ENCODE data around the gene ANKRD12. TPM values are rescaled to one million over a fixed set of nuclear protein-coding genes. Genes with fewer than 3 reads are reported as not detected.

The ANKRD12 gene
- total RNA-seq, 4 donors from 2014 or later: 49.8 to 68.4 (median 54.1) TPM

GRCh38 chr18:9109523-9109922 lies 27.1 kb upstream of the ANKRD12 start:
- H3K4me3 ChIP-seq (ENCODE audit: low read depth, poor library complexity, severe bottlenecking): no peak overlapping the region
- WGBS, 2 donors: 31 to 34% methylated on average over 4 of the region's 4 CpGs
- intact Hi-C loops (cut with DNase I; ENCODE audit: low total_unique reads): no loop called here

GRCh38 chr18:9113468-9114149 lies 23.0 kb upstream of the ANKRD12 start:
- intact Hi-C loops (cut with DNase I; ENCODE audit: low total_unique reads): no loop called here
- TF ChIP-seq POLR2A (IDR thresholded peaks at IDR 0.05) (no peak), CTCF (IDR thresholded peaks at IDR 0.05) (no peak)
- no peak overlapping the region for H3K4me3 ChIP-seq (ENCODE audit: low read depth, poor library complexity, severe bottlenecking)
- 55 to 59% methylated on average over 7 of the region's 7 CpGs for WGBS, 2 donors
- no peak for DNase-seq (ENCODE audit: low spot score in 2 of 2)

More at GRCh38 chr18:9109523-9109922, 27.1 kb upstream of the ANKRD12 start:
- TF ChIP-seq POLR2A (IDR thresholded peaks at IDR 0.05): no peak
- no peak for TF ChIP-seq CTCF (IDR thresholded peaks at IDR 0.05)
- no peak for DNase-seq (ENCODE audit: low spot score in 2 of 2)

GRCh38 chr18:9115984-9116383 lies 20.6 kb upstream of the ANKRD12 start:
- H3K4me3 ChIP-seq (ENCODE audit: low read depth, poor library complexity, severe bottlenecking): no peak overlapping the region
- no peak for DNase-seq (ENCODE audit: low spot score in 2 of 2)
- intact Hi-C loops (cut with DNase I; ENCODE audit: low total_unique reads): no loop called here
- no peak for TF ChIP-seq POLR2A (IDR thresholded peaks at IDR 0.05)
- no peak for TF ChIP-seq CTCF (IDR thresholded peaks at IDR 0.05)

GRCh38 chr18:9117980-9118841 lies 18.4 kb upstream of the ANKRD12 start:
- WGBS, 2 donors: 19 to 30% methylated on average over 5 of the region's 5 CpGs
- intact Hi-C loops (cut with DNase I; ENCODE audit: low total_unique reads): no loop called here
- H3K4me3 ChIP-seq (ENCODE audit: low read depth, poor library complexity, severe bottlenecking): no peak overlapping the region
- TF ChIP-seq POLR2A (IDR thresholded peaks at IDR 0.05) (no peak), CTCF (IDR thresholded peaks at IDR 0.05) (no peak)
- no peak for DNase-seq (ENCODE audit: low spot score in 2 of 2)

- DNase-seq (ENCODE audit: low spot score in 2 of 2): no peak
- H3K4me3 ChIP-seq (ENCODE audit: low read depth, poor library complexity, severe bottlenecking): no peak overlapping the region
- TF ChIP-seq POLR2A (IDR thresholded peaks at IDR 0.05) (no peak), CTCF (IDR thresholded peaks at IDR 0.05) (no peak)
- intact Hi-C loops (cut with DNase I; ENCODE audit: low total_unique reads): no loop called here
- 12 to 16% methylated on average over 1 of the region's 1 CpG for WGBS, 2 donors
Measured at GRCh38 chr18:9120796-9121195, 15.8 kb upstream of the ANKRD12 start.
